HG02852 (cell line): ENCODE data around the gene ABCB6.

Source experiments
- ATAC-seq: cut with Tn5 transposase; IDR thresholded peaks from one replicate; pipeline ENCODE4 v1.9.1; 2021; ENCODE audit warnings: mild to moderate bottlenecking, moderate library complexity; ENCODE audit not compliant: unreplicated experiment

The ABCB6 gene

GRCh38 chr2:219186754-219187456 is 31.9 kb downstream of the ABCB6 start:
- no peak for ATAC-seq

- no peak for ATAC-seq
Observed at GRCh38 chr2:219184121-219184520, 34.6 kb downstream of the ABCB6 start.

GRCh38 chr2:219183151-219183772 is 35.5 kb downstream of the ABCB6 start:
- no peak for ATAC-seq

GRCh38 chr2:219182331-219183150 is 36.2 kb downstream of the ABCB6 start:
- no peak for ATAC-seq

- no peak for ATAC-seq
Observed at GRCh38 chr2:219181531-219181930, 37.2 kb downstream of the ABCB6 start.

GRCh38 chr2:219180961-219181360 is 37.8 kb downstream of the ABCB6 start:
- no peak for ATAC-seq

GRCh38 chr2:219179601-219180465 is 38.9 kb downstream of the ABCB6 start:
- ATAC-seq: no peak

GRCh38 chr2:219178377-219179175 is 40.2 kb downstream of the ABCB6 start:
- peak; percentile 20 for ATAC-seq

- ATAC-seq: peak; percentile 37
Observed at GRCh38 chr2:219177552-219178376, 41.0 kb downstream of the ABCB6 start, which contains the start of gene RETREG2. Gene RETREG2, plus strand, starts transcription at chr2:219178275. Its CDS starts 78 bp downstream, at chr2:219178353.

- ATAC-seq: peak; percentile 68
Observed at GRCh38 chr2:219176818-219177551, 41.8 kb downstream of the ABCB6 start, which contains the start of gene CNPPD1. Gene CNPPD1, minus strand, starts transcription at chr2:219176925. Its CDS starts 97 bp downstream, at chr2:219176828.

- ATAC-seq: peak; percentile 26
Observed at GRCh38 chr2:219175928-219176817, 42.6 kb downstream of the ABCB6 start.

GRCh38 chr2:219175486-219175885 is 43.3 kb downstream of the ABCB6 start:
- no peak for ATAC-seq

GRCh38 chr2:219174801-219175200 is 44.0 kb downstream of the ABCB6 start:
- ATAC-seq: no peak

- no peak for ATAC-seq
Observed at GRCh38 chr2:219174146-219174545, 44.6 kb downstream of the ABCB6 start.

- no peak for ATAC-seq
Observed at GRCh38 chr2:219173176-219173575, 45.6 kb downstream of the ABCB6 start.

GRCh38 chr2:219172231-219173154 is 46.3 kb downstream of the ABCB6 start:
- ATAC-seq: no peak
